Testis (tissue), 3 donors: ENCODE data around the gene SLC5A6. TPM values are rescaled to one million over a fixed set of nuclear protein-coding genes. Genes with fewer than 3 reads are reported as not detected.
A peak's percentile ranks its signal among the peaks of the same experiment; 100 is the strongest.

ENCODE experiments used
- DNase-seq: peaks from one replicate; pipeline ENCODE4 v3.0.0-alpha.2; 2019
- H3K27ac ChIP-seq, 2 donors: fragments of 200-600 bp; sonication (generic); one replicate each; pipeline ENCODE4 v1.5.1; 2019
- H3K27me3 ChIP-seq: fragments of 200-600 bp; sonication (generic); one replicate; pipeline ENCODE4 v1.5.1; 2019
- H3K36me3 ChIP-seq: fragments of 200-600 bp; sonication (generic); one replicate; pipeline ENCODE4 v1.5.1; 2017; ENCODE audit warnings: low read depth; ENCODE audit errors: missing control alignments
- H3K4me1 ChIP-seq: fragments of 200-600 bp; sonication (generic); one replicate; pipeline ENCODE4 v1.5.1; 2019
- H3K4me3 ChIP-seq, 2 donors: fragments of 200-600 bp; sonication (generic); one replicate each; pipeline ENCODE4 v1.5.1; 2017 to 2019
- H3K9me3 ChIP-seq: fragments of 200-600 bp; sonication (generic); one replicate; pipeline ENCODE4 v1.5.1; 2017
- CTCF ChIP-seq, 3 experiments: fragments of 450-650 bp in 2 of 3; fragments of 200-600 bp in 1 of 3; sonication (generic) in 1 of 3; IDR thresholded peaks; one replicate each; pipeline ENCODE4 v1.5.1; 2016 to 2019; ENCODE audit warnings: antibody characterized with exemption in 3 of 3, mild to moderate bottlenecking in 2 of 3, moderate library complexity in 1 of 3
- POLR2A ChIP-seq: fragments of 450-650 bp; IDR thresholded peaks from one replicate; pipeline ENCODE4 v1.6.1; 2017; ENCODE audit warnings: antibody characterized with exemption, mild to moderate bottlenecking, moderate library complexity
- WGBS, 2 donors: methylation state at CpG; one replicate each; pipeline ENCODE4 v1.1.5; 2018; 5-methylcytosine and 5-hydroxymethylcytosine counted together
- intact Hi-C: fragments of 100-400 bp; cut with DNase I; formaldehyde crosslinking; loops from one replicate; pipeline ENCODE4 v1.15.1; 2023; ENCODE audit warnings: low total_unique reads
- polyA plus RNA-seq: library from polyadenylated mRNA; stranded (reverse); fragments of 350-450 nt; fragmentation: Illumina TruSeq; extraction: RNeasy Lipid Tissue Mini Kit (QIAGEN cat#74804); gene quantifications from one replicate; pipeline ENCODE4 v1.2.3, GENCODE V29; 2014; ENCODE audit warnings: low read depth, low replicate concordance; ENCODE audit not compliant: insufficient read depth
- total RNA-seq, 2 donors: library from RNA; depleted of rRNA; stranded (reverse); fragments of >200 nt; gene quantifications; one replicate each; pipeline ENCODE4 v1.2.3, GENCODE V29; 2016

SLC5A6 gene
- total and polyA plus RNA-seq, 3 donors from 2014 or later = 83.4 to 84.0 (median 83.9) TPM

- 93% methylated on average over 14 of the region's 14 CpGs; no CpG with 5 or more reads in 1 of the 2 donors for WGBS, 2 donors
- intact Hi-C loops = no loop called here
- H3K27me3 ChIP-seq = no peaks in the 10 kb centered on the region
- DNase-seq = no peak
- no peak overlapping the region for H3K4me3 ChIP-seq
- H3K9me3 ChIP-seq = no peaks in the 10 kb centered on the region
- H3K4me1 ChIP-seq = peaks cover 4% of the 10 kb centered on the region
- TF ChIP-seq POLR2A = no peak
- TF ChIP-seq CTCF (IDR thresholded peaks at IDR 0.05) = no peak
- no peak overlapping the region for H3K27ac ChIP-seq
- H3K36me3 ChIP-seq = no peaks in the 10 kb centered on the region
Observed at GRCh38 chr2:27233341-27233740, 21.3 kb upstream of the SLC5A6 start.

GRCh38 chr2:27231921-27232320 lies 19.9 kb upstream of the SLC5A6 start:
- no peak for DNase-seq
- Histone ChIP-seq H3K4me3 (no peak overlapping the region), H3K9me3 (no peaks in the 10 kb centered on the region), H3K36me3 (no peaks in the 10 kb centered on the region), H3K4me1 (peaks cover 14% of the 10 kb centered on the region), H3K27ac (no peak overlapping the region), H3K27me3 (no peaks in the 10 kb centered on the region)
- TF ChIP-seq POLR2A = no peak
- no peak for TF ChIP-seq CTCF (IDR thresholded peaks at IDR 0.05)
- 93 to 94% methylated on average over 9 to 13 of the region's 13 CpGs for WGBS, 2 donors
- intact Hi-C loops = no loop called here

- H3K27ac ChIP-seq = peak overlapping the region in 1 of 2 donors; percentile 7
- H3K4me3 ChIP-seq = no peak overlapping the region
- 48 to 51% methylated on average over 2 of the region's 2 CpGs for WGBS, 2 donors
- H3K9me3 ChIP-seq = no peaks in the 10 kb centered on the region
- no peaks in the 10 kb centered on the region for H3K36me3 ChIP-seq
- peaks cover 14% of the 10 kb centered on the region for H3K4me1 ChIP-seq
- DNase-seq = no peak
- intact Hi-C loops = no loop called here
- no peaks in the 10 kb centered on the region for H3K27me3 ChIP-seq
- TF ChIP-seq CTCF (IDR thresholded peaks at IDR 0.05) = no peak
Observed at GRCh38 chr2:27227501-27227900, 15.4 kb upstream of the SLC5A6 start.

- H3K27ac ChIP-seq = no peak overlapping the region
- intact Hi-C loops = no loop called here
- no peaks in the 10 kb centered on the region for H3K9me3 ChIP-seq
- 92 to 93% methylated on average over 9 of the region's 9 CpGs for WGBS, 2 donors
- H3K27me3 ChIP-seq = no peaks in the 10 kb centered on the region
- H3K4me1 ChIP-seq = peaks cover 14% of the 10 kb centered on the region
- no peak for DNase-seq
- TF ChIP-seq CTCF (IDR thresholded peaks at IDR 0.05) = no peak
- no peak for TF ChIP-seq POLR2A
- no peak overlapping the region for H3K4me3 ChIP-seq
- no peaks in the 10 kb centered on the region for H3K36me3 ChIP-seq
Observed at GRCh38 chr2:27225526-27225925, 13.5 kb upstream of the SLC5A6 start.

GRCh38 chr2:27223416-27223815 lies 11.3 kb upstream of the SLC5A6 start:
- H3K4me1 ChIP-seq = peaks cover 18% of the 10 kb centered on the region
- H3K4me3 ChIP-seq = no peak overlapping the region
- no peaks in the 10 kb centered on the region for H3K27me3 ChIP-seq
- TF ChIP-seq CTCF (IDR thresholded peaks at IDR 0.05) (no peak), POLR2A (no peak)
- no peaks in the 10 kb centered on the region for H3K36me3 ChIP-seq
- intact Hi-C loops = no loop called here
- WGBS, 2 donors = 93 to 95% methylated on average over 6 of the region's 6 CpGs
- no peaks in the 10 kb centered on the region for H3K9me3 ChIP-seq
- no peak for DNase-seq
- no peak overlapping the region for H3K27ac ChIP-seq
